Measurements from ENCODE around the gene INSR. TPM values are rescaled to one million over a fixed set of nuclear protein-coding genes. Genes with fewer than 3 reads are reported as not detected.

Gene INSR
- total RNA-seq, result 19.5 to 32.5 TPM (median 30.9 TPM) in 3 replicates
- long read RNA-seq, full-length matches to known transcripts, result 1 of 8 reads
- long read RNA-seq, partial matches to known transcripts, result 0 of 8 reads
- long read RNA-seq, other reads (novel, unspliced or antisense), result 7 of 8 reads

DNA sequence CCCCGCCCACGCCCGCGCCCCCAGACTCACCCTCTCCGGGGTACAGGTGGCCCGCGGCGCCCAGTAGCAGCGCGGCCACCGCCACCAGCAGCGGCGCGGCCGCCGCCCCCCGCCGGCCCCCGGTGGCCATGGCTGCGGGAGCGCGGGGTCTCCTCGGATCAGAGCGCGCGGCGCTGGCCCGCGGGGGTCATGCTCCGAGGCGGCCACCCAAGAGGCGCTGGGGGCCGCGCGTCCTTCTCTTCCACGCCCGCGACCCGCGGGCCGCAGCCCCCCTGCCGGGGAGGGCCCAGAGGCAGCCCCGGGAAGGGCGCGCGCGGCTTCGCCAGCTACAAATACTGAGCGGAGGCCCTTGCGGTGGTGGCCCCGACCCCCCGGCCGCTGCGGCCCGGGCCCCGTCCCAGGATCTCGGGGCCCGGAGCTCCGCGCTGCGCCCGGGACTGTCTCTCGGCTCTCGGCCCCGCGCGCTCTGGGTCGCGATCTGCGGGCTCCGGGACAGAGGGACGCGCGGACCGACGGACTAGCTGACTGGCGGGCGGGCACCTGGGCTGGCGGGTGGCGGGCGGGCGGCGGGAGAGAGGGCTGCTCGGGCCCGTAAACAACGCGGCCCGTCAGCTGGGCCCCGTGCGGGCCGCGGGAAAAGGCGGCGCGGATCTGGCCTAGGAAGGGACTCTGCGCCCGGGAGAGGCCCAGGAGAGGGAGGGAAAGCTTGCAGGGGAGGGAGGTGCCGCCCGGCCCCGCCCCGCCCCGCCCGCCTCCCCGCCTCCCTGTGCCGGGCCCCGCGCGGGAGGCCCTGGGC lies at the start of gene INSR:
TSS of gene INSR (minus strand) at position 653 of the 796 bp plus-strand sequence. CDS start at position 130, 523 bp downstream.
- Mint-ChIP-seq H3K9me3 (ENCODE audit: low read depth) (no peaks in the 10 kb centered on the region), H3K27me3 (ENCODE audit: low read depth) (peaks cover 5% of the 10 kb centered on the region), H3K4me3 (ENCODE audit: unreplicated experiment) (peak within 1 kb of the TSS; percentile 76), H3K36me3 (ENCODE audit: low read depth) (no peaks in the 10 kb centered on the region), H3K4me1 (ENCODE audit: low read depth) (peaks cover 15% of the 10 kb centered on the region), H3K27ac (ENCODE audit: unreplicated experiment) (peak within 1 kb of the TSS; percentile 57)
- TF ChIP-seq, protein P1, sequence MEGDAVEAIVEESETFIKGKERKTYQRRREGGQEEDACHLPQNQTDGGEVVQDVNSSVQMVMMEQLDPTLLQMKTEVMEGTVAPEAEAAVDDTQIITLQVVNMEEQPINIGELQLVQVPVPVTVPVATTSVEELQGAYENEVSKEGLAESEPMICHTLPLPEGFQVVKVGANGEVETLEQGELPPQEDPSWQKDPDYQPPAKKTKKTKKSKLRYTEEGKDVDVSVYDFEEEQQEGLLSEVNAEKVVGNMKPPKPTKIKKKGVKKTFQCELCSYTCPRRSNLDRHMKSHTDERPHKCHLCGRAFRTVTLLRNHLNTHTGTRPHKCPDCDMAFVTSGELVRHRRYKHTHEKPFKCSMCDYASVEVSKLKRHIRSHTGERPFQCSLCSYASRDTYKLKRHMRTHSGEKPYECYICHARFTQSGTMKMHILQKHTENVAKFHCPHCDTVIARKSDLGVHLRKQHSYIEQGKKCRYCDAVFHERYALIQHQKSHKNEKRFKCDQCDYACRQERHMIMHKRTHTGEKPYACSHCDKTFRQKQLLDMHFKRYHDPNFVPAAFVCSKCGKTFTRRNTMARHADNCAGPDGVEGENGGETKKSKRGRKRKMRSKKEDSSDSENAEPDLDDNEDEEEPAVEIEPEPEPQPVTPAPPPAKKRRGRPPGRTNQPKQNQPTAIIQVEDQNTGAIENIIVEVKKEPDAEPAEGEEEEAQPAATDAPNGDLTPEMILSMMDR (IDR thresholded peaks at IDR 0.05), result no peak
- no peak for DNase-seq (ENCODE audit: low spot score)

- Mint-ChIP-seq H3K36me3 (ENCODE audit: low read depth) (no peaks in the 10 kb centered on the region), H3K4me1 (ENCODE audit: low read depth) (peaks cover 6% of the 10 kb centered on the region), H3K27ac (ENCODE audit: unreplicated experiment) (no peak overlapping the region), H3K4me3 (ENCODE audit: unreplicated experiment) (no peak overlapping the region), H3K27me3 (ENCODE audit: low read depth) (peaks cover 21% of the 10 kb centered on the region), H3K9me3 (ENCODE audit: low read depth) (no peaks in the 10 kb centered on the region)
- DNase-seq (ENCODE audit: low spot score), result no peak
- TF ChIP-seq, protein P1 (IDR thresholded peaks at IDR 0.05), result no peak
These were observed 47.9 kb upstream of the INSR start for GRCh38 chr19:7342143-7342542.

DNA sequence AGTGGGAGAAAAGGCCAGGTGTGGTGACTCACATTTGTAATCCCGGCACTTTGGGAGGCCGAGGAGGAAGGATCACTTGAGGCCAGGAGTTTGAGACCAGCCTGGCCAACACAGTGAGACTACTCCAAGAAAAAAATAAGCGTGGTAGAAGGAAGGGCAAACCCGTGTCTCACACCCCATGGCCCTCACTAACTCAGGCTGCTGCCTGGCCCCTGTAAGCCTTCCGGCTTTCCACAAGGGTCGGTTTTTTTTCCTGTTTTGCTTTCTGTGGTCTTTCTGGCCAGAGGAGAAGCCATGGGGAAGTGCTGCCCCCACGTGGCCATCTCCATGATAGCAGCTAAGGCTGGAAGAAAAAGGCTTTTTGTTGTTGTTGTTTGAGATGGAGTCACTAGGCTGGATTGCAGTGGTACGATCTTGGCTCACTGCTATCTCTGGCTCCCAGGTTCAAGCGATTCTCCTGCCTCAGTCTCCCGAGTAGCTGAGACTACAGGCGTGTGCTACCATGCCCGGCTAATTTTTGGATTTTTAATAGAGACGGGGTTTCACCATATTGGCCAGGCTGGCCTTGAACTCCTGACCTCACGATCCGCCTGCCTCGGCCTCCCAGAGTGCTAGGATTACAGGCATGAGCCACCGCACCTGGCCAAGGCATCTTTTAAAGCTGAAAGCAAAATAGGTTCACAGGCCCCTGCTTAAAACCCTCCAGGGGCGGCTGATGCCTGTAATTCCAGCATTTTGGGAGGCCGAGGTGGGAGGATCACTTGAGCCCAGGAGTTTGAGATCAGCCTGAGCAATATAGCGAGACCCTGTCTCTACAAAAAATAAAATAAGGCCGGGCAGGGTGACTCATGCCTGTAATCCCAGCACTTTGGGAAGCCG lies 47.0 kb upstream of the INSR start:
- Mint-ChIP-seq H3K27me3 (ENCODE audit: low read depth) (peaks cover 19% of the 10 kb centered on the region), H3K4me3 (ENCODE audit: unreplicated experiment) (no peak overlapping the region), H3K4me1 (ENCODE audit: low read depth) (peaks cover 6% of the 10 kb centered on the region), H3K36me3 (ENCODE audit: low read depth) (no peaks in the 10 kb centered on the region), H3K27ac (ENCODE audit: unreplicated experiment) (no peak overlapping the region), H3K9me3 (ENCODE audit: low read depth) (no peaks in the 10 kb centered on the region)
- TF ChIP-seq, protein P1 (IDR thresholded peaks at IDR 0.05), result peak; percentile 98
- no peak for DNase-seq (ENCODE audit: low spot score)

DNA sequence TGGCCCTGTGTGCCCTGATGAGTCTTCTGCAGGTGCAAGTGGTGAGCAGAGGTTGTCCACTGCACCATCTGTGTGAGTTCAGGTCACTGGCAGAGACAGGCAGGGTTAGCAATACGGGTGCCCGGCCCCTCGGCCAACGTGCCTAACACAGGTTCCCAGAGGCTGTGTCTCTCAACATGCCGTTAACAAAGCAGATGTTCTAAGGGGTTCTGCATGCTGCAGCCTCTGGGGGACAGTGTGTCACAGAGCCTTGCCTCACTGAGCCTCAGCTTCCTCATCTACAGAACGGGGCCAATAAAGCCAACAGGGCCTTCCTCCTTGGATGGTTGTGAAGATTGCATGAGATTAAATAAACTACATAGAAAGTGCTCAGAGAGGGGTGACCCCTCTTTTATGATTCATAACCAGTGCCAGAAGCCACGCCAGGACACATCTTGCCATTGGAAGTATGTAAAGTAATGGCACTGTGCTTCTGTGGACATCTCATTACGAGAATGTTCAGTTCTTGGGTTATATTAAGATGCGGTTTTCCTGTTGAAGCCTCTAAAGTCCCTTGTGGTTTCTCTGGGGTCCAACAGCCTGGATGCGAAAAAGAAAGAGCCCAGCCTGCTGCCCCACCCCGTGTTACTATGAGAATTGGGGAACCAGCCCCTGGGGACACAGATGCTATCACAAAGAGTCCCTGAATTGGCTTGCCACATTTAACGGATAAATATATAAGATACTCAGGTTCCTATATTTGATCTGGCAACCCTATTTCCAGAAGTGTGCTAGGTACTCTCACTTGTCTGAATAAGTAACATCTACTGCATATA lies 43.4 kb upstream of the INSR start:
- no peak for DNase-seq (ENCODE audit: low spot score)
- no peak overlapping the region for H3K27ac Mint-ChIP-seq (ENCODE audit: unreplicated experiment)
- H3K4me1 Mint-ChIP-seq (ENCODE audit: low read depth), result peaks cover 6% of the 10 kb centered on the region
- H3K27me3 Mint-ChIP-seq (ENCODE audit: low read depth), result peaks cover 26% of the 10 kb centered on the region
- H3K36me3 Mint-ChIP-seq (ENCODE audit: low read depth), result no peaks in the 10 kb centered on the region
- no peak overlapping the region for H3K4me3 Mint-ChIP-seq (ENCODE audit: unreplicated experiment)
- no peaks in the 10 kb centered on the region for H3K9me3 Mint-ChIP-seq (ENCODE audit: low read depth)
- TF ChIP-seq, protein P1 (IDR thresholded peaks at IDR 0.05), result no peak
